HepG2 (cell line): ENCODE results near the gene SP3. TPM values are rescaled to one million over a fixed set of nuclear protein-coding genes. Genes with fewer than 3 reads are reported as not detected.

Experiments used
- ATAC-seq: fragments of 200-7000 bp; cut with Tn5 transposase; 3 replicates; pipeline ENCODE4 v1.9.1; 2020; ENCODE audit warnings: mild to moderate bottlenecking, moderate library complexity
- BruUV-seq: library from RNA; stranded (reverse); fragments of 400-500 nt; replicated peaks from 2 replicates; lab custom pipeline; 2021; lab: Mats Ljungman, UMichigan
- CTCF ChIA-PET: fragments of 300-600 bp; formaldehyde crosslinking; extraction: SDS; loops from one replicate; lab custom pipeline; 2021; ENCODE audit warnings: low total read pairs, inconsistent platforms, low intra/inter-chr PET ratio; lab: Yijun Ruan, JAX
- POLR2A ChIA-PET: fragments of 350-600 bp; sonication (Branson Sonifier 250); formaldehyde crosslinking; loops from one replicate; lab custom pipeline; 2020; ENCODE audit warnings: antibody characterized with exemption, inconsistent platforms; lab: Yijun Ruan, JAX
- DNase-seq: peaks from one replicate; pipeline ENCODE4 v3.0.0-alpha.2; 2015; ENCODE audit warnings: low spot score
- FAIRE-seq: peaks from 3 replicates; lab custom pipeline; 2011; peaks lifted over from hg19 to GRCh38; lab: Jason Lieb, UNC
- H2AFZ ChIP-seq: one replicate; pipeline ENCODE4 v1.6.1; 2011; ENCODE audit warnings: low read length, inconsistent platforms
- H3K27ac ChIP-seq: fragments of 300-600 bp; 3 replicates; pipeline ENCODE4 v1.8.0; 2011; ENCODE audit warnings: mixed run types, mild to moderate bottlenecking, mixed read lengths, low read length, inconsistent platforms; ENCODE audit not compliant: insufficient read depth; ENCODE audit errors: extremely low read length
- H3K27me3 ChIP-seq, 2 experiments: fragments of 200-600 bp in 1 of 2; 2 replicates in 1 of 2; 3 replicates in 1 of 2; pipeline versions ENCODE4 v1.6.0 to v1.8.0; 2011; ENCODE audit warnings: low read length in 2 of 2, mild to moderate bottlenecking in 2 of 2, moderate library complexity in 2 of 2, inconsistent platforms in 1 of 2; ENCODE audit not compliant: insufficient read depth in 2 of 2, control insufficient read depth in 1 of 2
- H3K36me3 ChIP-seq, 2 experiments: fragments of 200-600 bp in 1 of 2; replicated peaks in 1 of 2; 2 replicates in 1 of 2; 3 replicates in 1 of 2; pipeline versions ENCODE4 v1.5.1 to v1.8.0; 2011; ENCODE audit warnings: low read length in 2 of 2, inconsistent platforms in 1 of 2; ENCODE audit not compliant: insufficient read depth in 2 of 2, control insufficient read depth in 1 of 2
- H3K4me1 ChIP-seq: 2 replicates; pipeline ENCODE4 v1.5.1; 2012; ENCODE audit warnings: low read length, inconsistent platforms; ENCODE audit not compliant: insufficient read depth
- H3K4me2 ChIP-seq: 2 replicates; pipeline ENCODE4 v1.6.0; 2011; ENCODE audit warnings: low read depth, low read length, inconsistent platforms
- H3K4me3 ChIP-seq, 3 experiments: fragments of 200-600 bp in 1 of 3; sonication (generic), shearing (Covaris generic) in 1 of 3; replicated peaks in 1 of 3; 2 replicates each; pipeline ENCODE4 v1.5.1; 2011 to 2016; ENCODE audit warnings: low read length in 3 of 3, inconsistent platforms in 2 of 3, low read depth in 2 of 3, mild to moderate bottlenecking in 2 of 3, control low read depth in 1 of 3, mixed read lengths in 1 of 3; ENCODE audit not compliant: insufficient read depth in 1 of 3
- H3K79me2 ChIP-seq: one replicate; pipeline ENCODE4 v1.6.1; 2011; ENCODE audit warnings: low read length, inconsistent platforms; ENCODE audit not compliant: insufficient read depth
- H3K9ac ChIP-seq: 2 replicates; pipeline ENCODE4 v1.6.0; 2011; ENCODE audit warnings: mild to moderate bottlenecking, low read depth, low read length, inconsistent platforms; ENCODE audit not compliant: insufficient read depth
- H3K9me3 ChIP-seq: 2 replicates; pipeline ENCODE4 v1.5.1; 2012; ENCODE audit warnings: mild to moderate bottlenecking, low read length
- H4K20me1 ChIP-seq: 2 replicates; pipeline ENCODE4 v1.6.0; 2011; ENCODE audit warnings: inconsistent platforms, mild to moderate bottlenecking, low read length, moderate library complexity; ENCODE audit not compliant: insufficient read depth
- FOXO4 ChIP-seq: sonication (generic); formaldehyde crosslinking; conservative IDR thresholded peaks from 2 replicates; pipeline ENCODE4 v1.8.1; 2023; ENCODE audit warnings: missing genetic modification reagents
- HES4 ChIP-seq: sonication (generic); formaldehyde crosslinking; IDR thresholded peaks from 2 replicates; pipeline ENCODE4 v1.9.0; 2021; ENCODE audit warnings: mild to moderate bottlenecking, missing genetic modification reagents, borderline replicate concordance
- MIER3 ChIP-seq: IDR thresholded peaks from 2 replicates; pipeline ENCODE4 v1.6.1; 2016; ENCODE audit warnings: missing compliant biosample characterization, borderline replicate concordance
- TEAD3 ChIP-seq: optimal IDR thresholded peaks from 2 replicates; pipeline ENCODE3; 2016; ENCODE audit warnings: borderline replicate concordance
- WGBS: methylation state at CpG from one replicate; pipeline ENCODE4 v1.1.6; 2017; ENCODE audit warnings: low lambda C conversion rate; 5-methylcytosine and 5-hydroxymethylcytosine counted together
- in situ Hi-C: cut with HindIII; loops from 2 replicates; pipeline ENCODE4 v1.10.0; 2017; ENCODE audit warnings: low pct_unique_long_range_greater_than_20kb; ENCODE audit not compliant: extremely low pct_ligation_motif_present
- intact Hi-C: fragments of 100-400 bp; cut with micrococcal nuclease; formaldehyde crosslinking; loops from one replicate; pipeline ENCODE4 v1.10.0; 2022; ENCODE audit not compliant: unreplicated experiment
- polyA plus RNA-seq, 8 experiments: library from polyadenylated mRNA; depleted of rRNA in 3 of 8; stranded (reverse) in 7 of 8; unstranded in 1 of 8; fragments of >200 nt; fragmentation: Illumina TruSeq in 4 of 8; extraction: Trizol in 4 of 8; gene quantifications; 2 replicates each; pipeline versions ENCODE4 v1.2.1 to v1.2.3, GENCODE V29; 2011 to 2016; ENCODE audit warnings: low read depth in 4 of 8, missing spikeins in 1 of 8, mixed read lengths in 1 of 8; ENCODE audit not compliant: insufficient read depth in 1 of 8
- total RNA-seq, 5 experiments: library from RNA; depleted of rRNA; stranded (reverse); fragments of >200 nt; fragmentation: Illumina TruSeq; extraction: Trizol; gene quantifications; 2 replicates each; pipeline ENCODE4 v1.2.3, GENCODE V29; 2016; ENCODE audit warnings: low read depth in 1 of 5

SP3 gene
- total and polyA plus RNA-seq, 2 of the 13 experiments (the other 11 are each of a cell fraction or from before 2014, with no cell fraction given): 57.3 to 132 TPM

GRCh38 chr2:174004905-174005605 is 39.9 kb upstream of the SP3 start:
- no peak overlapping the region for H3K9ac ChIP-seq
- in situ Hi-C loops: loop anchor here (5.0 to 25.0 kb wide), 2 partner anchors 123 to 593 kb away; no protein-coding TSS in a partner anchor
- H3K27ac ChIP-seq: no peak overlapping the region
- ChIA-PET POLR2A (no interaction called here), CTCF (interaction anchor here (2.7 kb wide), 1 partner anchor 120 kb away, joined by 25 read pairs; no protein-coding TSS in a partner anchor)
- no peak overlapping the region for H2AFZ ChIP-seq
- intact Hi-C loops: loop anchor here (1.0 to 5.0 kb wide), 3 partner anchors 9 to 603 kb away; no protein-coding TSS in a partner anchor
- ATAC-seq (no peak), DNase-seq (no peak), FAIRE-seq (no peak)
- H3K9me3 ChIP-seq: no peaks in the 10 kb centered on the region
- no peaks in the 10 kb centered on the region for H4K20me1 ChIP-seq
- H3K27me3 ChIP-seq: no peaks in the 10 kb centered on the region
- TF ChIP-seq TEAD3 (CRISPR knock-in tag) (no peak), FOXO4 (CRISPR knock-in tag) (no peak), HES4 (CRISPR knock-in tag) (no peak), MIER3 (CRISPR knock-in tag) (no peak)
- H3K4me2 ChIP-seq: no peak overlapping the region
- WGBS: 25% methylated on average over 4 of the region's 4 CpGs
- H3K79me2 ChIP-seq: no peaks in the 10 kb centered on the region
- H3K4me3 ChIP-seq: no peak overlapping the region
- peaks cover 27% of the 10 kb centered on the region for H3K4me1 ChIP-seq
- no TSS peak for BruUV-seq
- no peaks in the 10 kb centered on the region for H3K36me3 ChIP-seq
